H1 (cell line): ENCODE results near the gene MYBPC3. TPM values are rescaled to one million over a fixed set of nuclear protein-coding genes. Genes with fewer than 3 reads are reported as not detected.

Experiments used
- CTCF ChIA-PET: fragments of 300-600 bp; sonication (Branson Sonifier 250); formaldehyde crosslinking; loops from one replicate; lab custom pipeline; 2021; ENCODE audit not compliant: partially characterized antibody; lab: Charles Lee
- POLR2A ChIA-PET: fragments of 300-600 bp; sonication (Branson Sonifier 250); formaldehyde crosslinking; loops from one replicate; lab custom pipeline; 2021; ENCODE audit warnings: inconsistent platforms; ENCODE audit not compliant: partially characterized antibody; lab: Charles Lee
- DNase-seq, 2 experiments: peaks; one replicate each; pipeline versions ENCODE4 v3.0.0 to v3.0.0-alpha.2; 2010 to 2022; ENCODE audit warnings: low spot score in 2 of 2, low read depth in 1 of 2, mixed read lengths in 1 of 2
- FAIRE-seq: peaks from 2 replicates; lab custom pipeline; 2011; peaks lifted over from hg19 to GRCh38; lab: Jason Lieb, UNC
- H2AFZ ChIP-seq: 2 replicates; pipeline ENCODE4 v1.8.1; 2012; ENCODE audit warnings: low read length, inconsistent platforms
- H2AK5ac ChIP-seq: 2 replicates; pipeline ENCODE4 v1.6.1; 2013; ENCODE audit warnings: low read depth, low read length
- H2BK120ac ChIP-seq: replicated peaks from 2 replicates; pipeline ENCODE3; 2013; ENCODE audit warnings: low read depth, low read length, inconsistent platforms
- H2BK12ac ChIP-seq: 2 replicates; pipeline ENCODE4 v1.6.1; 2013; ENCODE audit warnings: low read depth, low read length
- H2BK15ac ChIP-seq: 2 replicates; pipeline ENCODE4 v1.6.1; 2013; ENCODE audit warnings: low read length
- H2BK20ac ChIP-seq: 2 replicates; pipeline ENCODE4 v1.6.1; 2013; ENCODE audit warnings: low read length
- H2BK5ac ChIP-seq: 2 replicates; pipeline ENCODE4 v1.6.1; 2013; ENCODE audit warnings: low read depth, low read length
- H3K14ac ChIP-seq: 2 replicates; pipeline ENCODE4 v1.6.1; 2013; ENCODE audit warnings: inconsistent platforms; ENCODE audit not compliant: insufficient read length
- H3K18ac ChIP-seq: 2 replicates; pipeline ENCODE4 v1.6.1; 2013; ENCODE audit warnings: low read length; ENCODE audit errors: extremely low read depth
- H3K23ac ChIP-seq: 2 replicates; pipeline ENCODE4 v1.6.1; 2013; ENCODE audit warnings: inconsistent platforms; ENCODE audit not compliant: insufficient read length
- H3K23me2 ChIP-seq: 2 replicates; pipeline ENCODE4 v1.6.1; 2013; ENCODE audit warnings: low read depth, low read length
- H3K27ac ChIP-seq: 2 replicates; pipeline ENCODE4 v1.6.1; 2011; ENCODE audit warnings: low read depth, low read length, inconsistent platforms
- H3K27me3 ChIP-seq, 4 experiments: replicated peaks in 1 of 4; 1 replicate in 1 of 4; 2 replicates in 3 of 4; pipeline versions ENCODE4 v1.6.1 to v1.8.1; 2011 to 2013; ENCODE audit warnings: low read length in 3 of 4, mild to moderate bottlenecking in 3 of 4, inconsistent platforms in 2 of 4, mixed read lengths in 2 of 4, moderate library complexity in 1 of 4; ENCODE audit not compliant: control insufficient read depth in 3 of 4, insufficient read depth in 3 of 4; ENCODE audit errors: extremely low read depth in 1 of 4
- H3K36me3 ChIP-seq, 4 experiments: 2 replicates each; pipeline versions ENCODE4 v1.6.1 to v1.8.1; 2011 to 2013; ENCODE audit warnings: mild to moderate bottlenecking in 4 of 4, low read length in 3 of 4, moderate library complexity in 2 of 4, control low read depth in 1 of 4, inconsistent platforms in 1 of 4; ENCODE audit not compliant: insufficient read depth in 4 of 4, control insufficient read depth in 2 of 4
- H3K4ac ChIP-seq: replicated peaks from 2 replicates; pipeline ENCODE3; 2013; ENCODE audit warnings: low read length, low read depth, mixed read lengths, inconsistent platforms; ENCODE audit not compliant: insufficient read length
- H3K4me1 ChIP-seq, 4 experiments: replicated peaks in 1 of 4; 1 replicate in 1 of 4; 2 replicates in 3 of 4; pipeline versions ENCODE4 v1.6.1 to v1.8.1; 2011 to 2013; ENCODE audit warnings: low read length in 3 of 4, inconsistent platforms in 2 of 4, mixed read lengths in 1 of 4; ENCODE audit not compliant: insufficient read depth in 4 of 4, control insufficient read depth in 3 of 4
- H3K4me2 ChIP-seq, 2 experiments: 2 replicates each; pipeline versions ENCODE4 v1.6.1 to v1.8.1; 2011 to 2013; ENCODE audit warnings: low read depth in 2 of 2, low read length in 2 of 2, control low read depth in 1 of 2, inconsistent platforms in 1 of 2, mild to moderate bottlenecking in 1 of 2; ENCODE audit not compliant: insufficient read depth in 1 of 2
- H3K4me3 ChIP-seq, 4 experiments: fragments of 200-600, 300-600 bp in 1 of 4; sonication (generic), shearing (Covaris generic), sonication (Bioruptor Twin) in 1 of 4; 2 replicates each; pipeline versions ENCODE4 v1.5.1 to v1.8.1; 2011 to 2016; ENCODE audit warnings: low read length in 4 of 4, low read depth in 3 of 4, control low read depth in 2 of 4, inconsistent platforms in 2 of 4, mild to moderate bottlenecking in 2 of 4, mixed read lengths in 1 of 4, moderate library complexity in 1 of 4; ENCODE audit not compliant: insufficient read depth in 2 of 4; ENCODE audit errors: extremely low read depth in 1 of 4
- H3K56ac ChIP-seq: replicated peaks from 2 replicates; pipeline ENCODE3; 2013; ENCODE audit warnings: low read depth, mild to moderate bottlenecking, mixed read lengths, low read length, inconsistent platforms; ENCODE audit not compliant: insufficient read length
- H3K79me1 ChIP-seq: 2 replicates; pipeline ENCODE4 v1.6.1; 2013; ENCODE audit warnings: low read depth, low read length, control low read depth
- H3K79me2 ChIP-seq, 2 experiments: 2 replicates each; pipeline versions ENCODE4 v1.6.1 to v1.8.1; 2012 to 2013; ENCODE audit warnings: low read length in 2 of 2, mild to moderate bottlenecking in 2 of 2, inconsistent platforms in 1 of 2; ENCODE audit not compliant: insufficient read depth in 2 of 2, control insufficient read depth in 1 of 2
- H3K9ac ChIP-seq, 4 experiments: replicated peaks in 1 of 4; 1 replicate in 1 of 4; 2 replicates in 3 of 4; pipeline versions ENCODE4 v1.6.1 to v1.8.1; 2011 to 2013; ENCODE audit warnings: low read depth in 3 of 4, low read length in 3 of 4, control low read depth in 2 of 4, mild to moderate bottlenecking in 2 of 4, moderate library complexity in 2 of 4, inconsistent platforms in 1 of 4; ENCODE audit errors: extremely low read depth in 1 of 4
- H3K9me3 ChIP-seq, 2 experiments: 2 replicates each; pipeline versions ENCODE4 v1.6.1 to v1.8.1; 2012 to 2013; ENCODE audit warnings: mild to moderate bottlenecking in 2 of 2, moderate library complexity in 2 of 2, control low read depth in 1 of 2, inconsistent platforms in 1 of 2, low read depth in 1 of 2, low read length in 1 of 2, mixed read lengths in 1 of 2; ENCODE audit not compliant: insufficient read depth in 2 of 2
- H4K20me1 ChIP-seq, 2 experiments: replicated peaks in 1 of 2; 2 replicates each; pipeline versions ENCODE3 to v1.8.1; 2011 to 2013; ENCODE audit warnings: inconsistent platforms in 2 of 2, low read length in 2 of 2, mild to moderate bottlenecking in 1 of 2; ENCODE audit not compliant: insufficient read depth in 2 of 2, control insufficient read depth in 1 of 2
- H4K5ac ChIP-seq: 2 replicates; pipeline ENCODE4 v1.6.1; 2013; ENCODE audit warnings: low read length, low read depth, mixed read lengths, inconsistent platforms; ENCODE audit not compliant: insufficient read length
- H4K8ac ChIP-seq: 2 replicates; pipeline ENCODE4 v1.8.0; 2013; ENCODE audit warnings: mild to moderate bottlenecking, moderate library complexity, low read length, inconsistent platforms; ENCODE audit not compliant: insufficient read depth; ENCODE audit errors: extremely low read depth
- H4K91ac ChIP-seq: replicated peaks from 2 replicates; pipeline ENCODE3; 2013; ENCODE audit warnings: low read length, mixed read lengths, inconsistent platforms; ENCODE audit not compliant: insufficient read length
- ASH2L ChIP-seq: fragments of 200-600, 300-600 bp; sonication (generic); IDR thresholded peaks from one replicate; pipeline ENCODE4 v1.7.1; 2017; ENCODE audit warnings: low read length
- NRF1 ChIP-seq: IDR thresholded peaks from 2 replicates; pipeline ENCODE4 v1.6.1; 2011; ENCODE audit warnings: mild to moderate bottlenecking, low read depth, low read length, improper control_type of control experiment
- RBBP5 ChIP-seq: IDR thresholded peaks from 2 replicates; pipeline ENCODE4 v1.7.1; 2012; ENCODE audit warnings: low read depth, mild to moderate bottlenecking, inconsistent platforms, low read length, moderate library complexity, borderline replicate concordance
- RFX5 ChIP-seq: IDR thresholded peaks from 2 replicates; pipeline ENCODE4 v1.6.1; 2011; ENCODE audit warnings: low read depth, low read length, improper control_type of control experiment, borderline replicate concordance
- SIRT6 ChIP-seq: IDR thresholded peaks from one replicate; pipeline ENCODE4 v1.7.1; 2012; ENCODE audit warnings: low read length, inconsistent platforms
- SRF ChIP-seq: IDR thresholded peaks from 2 replicates; pipeline ENCODE4 v1.6.1; 2011; ENCODE audit warnings: mild to moderate bottlenecking, low read depth, low read length, moderate library complexity
- TAF7 ChIP-seq: optimal IDR thresholded peaks from 2 replicates; pipeline ENCODE3; 2011; ENCODE audit warnings: low read depth, mild to moderate bottlenecking, inconsistent platforms, low read length, moderate library complexity, borderline replicate concordance
- TBP ChIP-seq: IDR thresholded peaks from 2 replicates; pipeline ENCODE4 v1.6.1; 2011; ENCODE audit warnings: low read depth, low read length, improper control_type of control experiment
- WGBS, 2 experiments: shearing (Covaris generic) in 1 of 2; methylation state at CpG; one replicate each; pipeline versions ENCODE4 v1.1.6 to v1.1.7; 2013 to 2015; ENCODE audit warnings: low lambda C conversion rate in 2 of 2, mixed read lengths in 2 of 2, inconsistent platforms in 1 of 2, low coverage in 1 of 2, missing lambda C conversion rate in 1 of 2; ENCODE audit not compliant: insufficient replicate concordance in 2 of 2, insufficient coverage in 1 of 2, insufficient read length in 1 of 2; ENCODE audit errors: extremely low coverage in 1 of 2, missing lambda C conversion rate in 1 of 2; 5-methylcytosine and 5-hydroxymethylcytosine counted together
- polyA plus RNA-seq, 7 experiments: library from polyadenylated mRNA; depleted of rRNA in 3 of 7; stranded (reverse) in 5 of 7; unstranded in 2 of 7; fragments of >200 nt in 5 of 7; fragments of 200-250 nt in 2 of 7; gene quantifications; 1 replicate in 5 of 7; 2 replicates in 1 of 7; 4 replicates in 1 of 7; pipeline versions ENCODE4 v1.2.1 to v1.2.3, GENCODE V29; 2011 to 2013; ENCODE audit warnings: missing spikeins in 2 of 7, mixed read lengths in 2 of 7
- total RNA-seq: library from RNA; stranded (reverse); fragmentation: NEBNext Ultra II Directional; extraction: Animal tissue kit (Norgen Biotek cat#: 25700); gene quantifications from 2 replicates; pipeline ENCODE4 v1.2.1, GENCODE V29; 2021
- TF ChIP-seq, protein P1 (sequence below): IDR thresholded peaks from 2 replicates; pipeline ENCODE4 v1.6.1; 2011; ENCODE audit warnings: low read depth, mild to moderate bottlenecking, low read length; ENCODE audit not compliant: insufficient read depth
- TF ChIP-seq, protein P2 (sequence below): IDR thresholded peaks from 2 replicates; pipeline ENCODE4 v1.6.1; 2012; ENCODE audit warnings: inconsistent platforms

MYBPC3 gene
- total and polyA plus RNA-seq, 2 of the 8 experiments (the other 6 are each of a cell fraction or from before 2014, with no cell fraction given): 0.05 TPM; not detected in 1

DNA sequence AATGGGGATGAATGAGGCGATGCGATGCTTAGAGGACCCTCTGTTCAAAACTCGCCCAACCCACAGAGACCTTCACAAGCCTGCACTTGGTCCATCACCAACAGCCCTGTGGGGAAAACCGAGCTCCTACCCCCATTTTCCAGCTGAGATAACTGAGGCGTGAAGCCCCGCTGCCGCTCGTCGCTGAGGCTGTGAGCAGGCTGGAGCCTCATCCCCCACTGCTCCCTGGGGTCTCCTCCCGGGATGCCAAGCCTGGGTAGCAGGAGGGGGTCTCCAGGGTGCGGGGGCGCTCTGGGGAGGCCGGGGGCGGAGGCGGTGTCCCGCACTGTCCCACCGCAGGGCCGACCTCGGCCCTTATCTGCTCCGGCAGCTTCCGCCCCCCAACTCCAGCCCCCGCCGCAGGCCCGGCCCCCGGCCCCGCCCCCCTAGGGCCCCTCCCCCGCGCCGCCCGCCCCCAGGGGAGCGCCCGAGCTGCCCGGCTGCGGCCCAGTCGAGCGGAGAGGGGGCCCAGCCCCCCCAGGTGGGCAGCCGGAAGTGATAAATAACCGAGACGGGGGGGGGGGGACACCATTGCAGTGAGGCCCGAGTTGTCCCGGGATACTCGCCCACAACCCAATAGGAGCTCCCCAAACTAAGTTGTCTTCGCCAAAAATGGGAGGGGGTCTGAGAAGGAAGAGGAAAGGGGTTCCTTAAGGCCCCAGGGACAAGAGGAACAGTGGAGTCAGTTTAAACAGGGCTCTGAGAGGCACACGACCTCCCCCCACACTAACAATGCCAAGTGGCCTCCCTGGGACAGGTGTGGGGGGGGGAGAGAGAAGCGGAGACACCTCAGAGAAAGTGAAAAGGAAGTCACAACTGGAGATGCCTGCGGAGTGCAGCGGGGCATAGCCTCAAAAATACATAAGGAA is 47.6 kb upstream of the MYBPC3 start:
- Histone ChIP-seq H2AK5ac (no peak overlapping the region), H3K36me3 (no peaks in the 10 kb centered on the region), H3K23ac (no peak overlapping the region), H3K9me3 (no peaks in the 10 kb centered on the region), H2AFZ (peak overlapping the region; percentile 54; the same call in 1 of the 2 replicates), H3K79me2 (no peaks in the 10 kb centered on the region), H3K27ac (peak overlapping the region; percentile 35; the same call in 1 of the 2 replicates), H3K14ac (no peak overlapping the region), H3K79me1 (no peaks in the 10 kb centered on the region), H3K4ac (peak overlapping the region; percentile 32), H2BK15ac (peak overlapping the region; percentile 61; the same call in 1 of the 2 replicates), H2BK5ac (peak overlapping the region; percentile 91), H4K8ac (peak overlapping the region; percentile 22; the same call in 1 of the 2 replicates), H3K23me2 (peaks cover 6% of the 10 kb centered on the region; the same call in 1 of the 2 replicates), H3K56ac (peak overlapping the region; percentile 43), H2BK120ac (no peak overlapping the region), H4K20me1 (no peaks in the 10 kb centered on the region), H3K27me3 (no peaks in the 10 kb centered on the region), H3K18ac (peak overlapping the region; percentile 96), H2BK20ac (no peak overlapping the region), H4K91ac (peak overlapping the region; percentile 52), H2BK12ac (peak overlapping the region; percentile 75; the same call in 1 of the 2 replicates), H3K4me2 (peak overlapping the region; percentile 71 to 100), H4K5ac (peak overlapping the region; percentile 28), H3K4me3 (peak overlapping the region; percentile 34 to 58 (median 46)), H3K4me1 (peaks cover 7 to 17% (median 7%) of the 10 kb centered on the region in 4 experiments), H3K9ac (peak overlapping the region in 1 of 4 experiments; percentile 67; a peak in 3 of 7 replicates)
- no peak for FAIRE-seq
- DNase-seq: no peak
- CTCF ChIA-PET: interaction anchor here (0.8 to 6.9 kb wide), 10 partner anchors 9 to 141 kb away, joined by 3 to 44 read pairs (median 5); no protein-coding TSS in a partner anchor
- POLR2A ChIA-PET: interaction anchor here (0.7 to 3.5 kb wide), 11 partner anchors 7 to 447 kb away, joined by 3 to 29 read pairs (median 4); partner anchors contain the start of gene SLC39A13
- 21% methylated on average over 19 of the region's 47 CpGs; no CpG with 5 or more reads in 1 of the 2 experiments for WGBS, 2 experiments
- TF ChIP-seq, protein P1, sequence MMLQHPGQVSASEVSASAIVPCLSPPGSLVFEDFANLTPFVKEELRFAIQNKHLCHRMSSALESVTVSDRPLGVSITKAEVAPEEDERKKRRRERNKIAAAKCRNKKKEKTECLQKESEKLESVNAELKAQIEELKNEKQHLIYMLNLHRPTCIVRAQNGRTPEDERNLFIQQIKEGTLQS: no peak
- TF ChIP-seq SRF (no peak), SIRT6 (no peak), TBP (no peak), TAF7 (peak; percentile 31), RFX5 (no peak), RBBP5 (no peak), ASH2L (peak; percentile 56), NRF1 (no peak)
- TF ChIP-seq, protein P2, sequence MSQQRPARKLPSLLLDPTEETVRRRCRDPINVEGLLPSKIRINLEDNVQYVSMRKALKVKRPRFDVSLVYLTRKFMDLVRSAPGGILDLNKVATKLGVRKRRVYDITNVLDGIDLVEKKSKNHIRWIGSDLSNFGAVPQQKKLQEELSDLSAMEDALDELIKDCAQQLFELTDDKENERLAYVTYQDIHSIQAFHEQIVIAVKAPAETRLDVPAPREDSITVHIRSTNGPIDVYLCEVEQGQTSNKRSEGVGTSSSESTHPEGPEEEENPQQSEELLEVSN: no peak
